Panc1 (cell line): ENCODE measurements around the gene HAUS1. TPM values are rescaled to one million over a fixed set of nuclear protein-coding genes. Genes with fewer than 3 reads are reported as not detected.
A peak's percentile ranks its signal among the peaks of the same experiment; 100 is the strongest.

Experiments used
- ATAC-seq: fragments of 200-7000 bp; cut with Tn5 transposase; 2 replicates; pipeline ENCODE4 v1.9.1; 2020; ENCODE audit warnings: mild to moderate bottlenecking, moderate library complexity
- BruUV-seq: library from RNA; stranded (reverse); fragments of 400-500 nt; replicated peaks from 2 replicates; lab custom pipeline; 2021; lab: Mats Ljungman, UMichigan
- CTCF ChIA-PET: fragments of 300-600 bp; sonication (Branson Sonifier 250); formaldehyde crosslinking; loops from one replicate; lab custom pipeline; 2022; ENCODE audit warnings: antibody characterized with exemption; lab: Charles Lee
- POLR2A ChIA-PET: fragments of 300-600 bp; sonication (Branson Sonifier 250); formaldehyde crosslinking; loops from one replicate; lab custom pipeline; 2022; ENCODE audit warnings: antibody characterized with exemption; lab: Charles Lee
- DNase-seq: peaks from one replicate; pipeline ENCODE4 v3.0.0-alpha.2; 2010; ENCODE audit warnings: low read depth, low spot score
- H3K27ac ChIP-seq: 2 replicates; pipeline ENCODE4 v1.5.1; 2011; ENCODE audit warnings: mild to moderate bottlenecking, low read length, inconsistent platforms
- H3K27me3 ChIP-seq: fragments of 200-500 bp; sonication (Bioruptor generic); 2 replicates; pipeline ENCODE4 v1.6.0; 2014; ENCODE audit warnings: low read length, inconsistent platforms; ENCODE audit not compliant: control insufficient read depth, insufficient read depth
- H3K36me3 ChIP-seq: fragments of 200-500 bp; sonication (Bioruptor generic); 2 replicates; pipeline ENCODE4 v1.5.1; 2014; ENCODE audit warnings: inconsistent platforms, mild to moderate bottlenecking, low read length, moderate library complexity; ENCODE audit not compliant: control insufficient read depth, insufficient read depth
- H3K4me1 ChIP-seq: 2 replicates; pipeline ENCODE4 v1.5.1; 2011; ENCODE audit warnings: inconsistent platforms, mild to moderate bottlenecking, low read length, moderate library complexity; ENCODE audit not compliant: control insufficient read depth, insufficient read depth
- H3K4me3 ChIP-seq, 2 experiments: 2 replicates each; pipeline ENCODE4 v1.5.1; 2011 to 2012; ENCODE audit warnings: low read depth in 2 of 2, low read length in 2 of 2, mild to moderate bottlenecking in 2 of 2, inconsistent platforms in 1 of 2, moderate library complexity in 1 of 2
- H3K9me3 ChIP-seq: fragments of 200-500 bp; sonication (Bioruptor generic); 2 replicates; pipeline ENCODE4 v1.5.1; 2014; ENCODE audit warnings: low read depth, mild to moderate bottlenecking, inconsistent platforms, low read length, moderate library complexity; ENCODE audit not compliant: control insufficient read depth, insufficient read depth
- POLR2AphosphoS5 ChIP-seq: IDR thresholded peaks from 2 replicates; pipeline ENCODE4 v1.6.1; 2012; ENCODE audit warnings: mild to moderate bottlenecking, low read depth, low read length, moderate library complexity
- SIN3A ChIP-seq: IDR thresholded peaks from 2 replicates; pipeline ENCODE4 v1.6.1; 2012; ENCODE audit warnings: low read depth, mild to moderate bottlenecking, low read length, moderate library complexity, borderline replicate concordance; ENCODE audit not compliant: insufficient read depth
- TCF7L2 ChIP-seq: IDR thresholded peaks from 2 replicates; pipeline ENCODE4 v1.6.1; 2011; ENCODE audit warnings: mild to moderate bottlenecking, low read depth, low read length, inconsistent platforms
- in situ Hi-C: cut with HindIII; loops from 2 replicates; pipeline ENCODE4 v1.10.0; 2016; ENCODE audit warnings: low sequenced_read_pairs, low pct_unique_long_range_greater_than_20kb
- intact Hi-C: fragments of 100-400 bp; cut with micrococcal nuclease; formaldehyde crosslinking; loops from one replicate; pipeline ENCODE4 v1.10.0; 2022; ENCODE audit not compliant: unreplicated experiment
- total RNA-seq: library from RNA; stranded (reverse); gene quantifications from one replicate; pipeline ENCODE4 v1.2.1, GENCODE V29; 2021; ENCODE audit not compliant: unreplicated experiment
- TF ChIP-seq, protein P1 (sequence below): fragments of 450-650 bp; IDR thresholded peaks from 2 replicates; pipeline ENCODE4 v1.5.1; 2017; ENCODE audit warnings: mild to moderate bottlenecking
- TF ChIP-seq, protein P2 (sequence below), 2 experiments: IDR thresholded peaks; 2 replicates each; pipeline ENCODE4 v1.6.1; 2011 to 2012; ENCODE audit warnings: low read depth in 2 of 2, control low read depth in 1 of 2, low read length in 1 of 2, mild to moderate bottlenecking in 1 of 2, moderate library complexity in 1 of 2; ENCODE audit not compliant: insufficient read depth in 1 of 2

The HAUS1 gene
- total RNA-seq, 1 experiment from 2014 or later = 28.4 TPM

DNA sequence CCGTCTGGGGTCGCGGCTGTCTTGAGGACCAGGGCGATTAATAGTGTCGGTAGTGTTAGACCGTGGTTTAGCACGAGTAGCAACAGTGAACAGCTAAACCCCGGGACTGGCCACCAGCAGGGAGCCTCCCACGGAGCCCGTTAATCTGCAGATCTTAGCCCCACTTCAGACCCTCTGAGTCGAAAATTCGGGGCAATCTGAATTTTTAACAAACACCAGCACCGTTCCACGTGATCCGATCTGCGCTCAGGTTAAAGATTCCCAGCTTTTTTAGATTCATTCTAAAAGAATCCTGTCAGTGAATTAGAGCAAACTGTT is 5.6 kb upstream of the HAUS1 start:
- Histone ChIP-seq H3K27me3 (no peaks in the 10 kb centered on the region), H3K9me3 (no peaks in the 10 kb centered on the region), H3K4me1 (peaks cover 10% of the 10 kb centered on the region), H3K36me3 (peaks cover 7% of the 10 kb centered on the region; the same call in 1 of the 2 replicates), H3K4me3 (peak overlapping the region; percentile 51 to 78), H3K27ac (peak overlapping the region; percentile 94)
- TF ChIP-seq POLR2AphosphoS5 (no peak), TCF7L2 (no peak), SIN3A (no peak)
- TF ChIP-seq, protein P1, sequence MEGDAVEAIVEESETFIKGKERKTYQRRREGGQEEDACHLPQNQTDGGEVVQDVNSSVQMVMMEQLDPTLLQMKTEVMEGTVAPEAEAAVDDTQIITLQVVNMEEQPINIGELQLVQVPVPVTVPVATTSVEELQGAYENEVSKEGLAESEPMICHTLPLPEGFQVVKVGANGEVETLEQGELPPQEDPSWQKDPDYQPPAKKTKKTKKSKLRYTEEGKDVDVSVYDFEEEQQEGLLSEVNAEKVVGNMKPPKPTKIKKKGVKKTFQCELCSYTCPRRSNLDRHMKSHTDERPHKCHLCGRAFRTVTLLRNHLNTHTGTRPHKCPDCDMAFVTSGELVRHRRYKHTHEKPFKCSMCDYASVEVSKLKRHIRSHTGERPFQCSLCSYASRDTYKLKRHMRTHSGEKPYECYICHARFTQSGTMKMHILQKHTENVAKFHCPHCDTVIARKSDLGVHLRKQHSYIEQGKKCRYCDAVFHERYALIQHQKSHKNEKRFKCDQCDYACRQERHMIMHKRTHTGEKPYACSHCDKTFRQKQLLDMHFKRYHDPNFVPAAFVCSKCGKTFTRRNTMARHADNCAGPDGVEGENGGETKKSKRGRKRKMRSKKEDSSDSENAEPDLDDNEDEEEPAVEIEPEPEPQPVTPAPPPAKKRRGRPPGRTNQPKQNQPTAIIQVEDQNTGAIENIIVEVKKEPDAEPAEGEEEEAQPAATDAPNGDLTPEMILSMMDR = no peak
- TF ChIP-seq, protein P2, sequence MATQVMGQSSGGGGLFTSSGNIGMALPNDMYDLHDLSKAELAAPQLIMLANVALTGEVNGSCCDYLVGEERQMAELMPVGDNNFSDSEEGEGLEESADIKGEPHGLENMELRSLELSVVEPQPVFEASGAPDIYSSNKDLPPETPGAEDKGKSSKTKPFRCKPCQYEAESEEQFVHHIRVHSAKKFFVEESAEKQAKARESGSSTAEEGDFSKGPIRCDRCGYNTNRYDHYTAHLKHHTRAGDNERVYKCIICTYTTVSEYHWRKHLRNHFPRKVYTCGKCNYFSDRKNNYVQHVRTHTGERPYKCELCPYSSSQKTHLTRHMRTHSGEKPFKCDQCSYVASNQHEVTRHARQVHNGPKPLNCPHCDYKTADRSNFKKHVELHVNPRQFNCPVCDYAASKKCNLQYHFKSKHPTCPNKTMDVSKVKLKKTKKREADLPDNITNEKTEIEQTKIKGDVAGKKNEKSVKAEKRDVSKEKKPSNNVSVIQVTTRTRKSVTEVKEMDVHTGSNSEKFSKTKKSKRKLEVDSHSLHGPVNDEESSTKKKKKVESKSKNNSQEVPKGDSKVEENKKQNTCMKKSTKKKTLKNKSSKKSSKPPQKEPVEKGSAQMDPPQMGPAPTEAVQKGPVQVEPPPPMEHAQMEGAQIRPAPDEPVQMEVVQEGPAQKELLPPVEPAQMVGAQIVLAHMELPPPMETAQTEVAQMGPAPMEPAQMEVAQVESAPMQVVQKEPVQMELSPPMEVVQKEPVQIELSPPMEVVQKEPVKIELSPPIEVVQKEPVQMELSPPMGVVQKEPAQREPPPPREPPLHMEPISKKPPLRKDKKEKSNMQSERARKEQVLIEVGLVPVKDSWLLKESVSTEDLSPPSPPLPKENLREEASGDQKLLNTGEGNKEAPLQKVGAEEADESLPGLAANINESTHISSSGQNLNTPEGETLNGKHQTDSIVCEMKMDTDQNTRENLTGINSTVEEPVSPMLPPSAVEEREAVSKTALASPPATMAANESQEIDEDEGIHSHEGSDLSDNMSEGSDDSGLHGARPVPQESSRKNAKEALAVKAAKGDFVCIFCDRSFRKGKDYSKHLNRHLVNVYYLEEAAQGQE (IDR thresholded peaks at IDR 0.05; ENCODE audit: insufficient read depth in 1 of 2, low read depth in 2 of 2, low read length in 1 of 2) = no peak
- ATAC-seq = no peak; the same call in 1 of the 2 replicates
- no peak for DNase-seq
- in situ Hi-C loops (no loop called here), intact Hi-C loops (no loop called here)
- BruUV-seq = no TSS peak
- ChIA-PET POLR2A (no interaction called here), CTCF (no interaction called here)

DNA sequence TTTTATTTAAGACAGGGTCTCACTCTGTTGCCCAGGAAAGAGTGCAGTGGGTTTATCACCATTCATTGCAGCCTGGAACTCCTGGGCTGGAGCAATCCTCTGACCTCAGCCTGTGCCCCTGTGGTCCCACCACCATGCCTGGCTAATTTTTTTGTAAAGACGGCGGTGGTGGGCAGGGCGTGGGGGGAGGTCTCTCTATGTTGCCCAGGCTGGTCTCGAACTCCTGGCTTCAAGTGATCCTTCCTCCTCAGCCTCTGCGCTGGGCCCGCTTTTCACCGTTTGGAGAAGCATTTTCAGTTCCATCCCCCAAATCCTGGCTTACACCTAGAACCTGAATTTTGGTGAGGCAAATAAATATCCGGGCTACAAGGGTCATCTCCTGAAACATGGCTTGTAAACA is 4.7 kb upstream of the HAUS1 start:
- ChIA-PET CTCF (no interaction called here), POLR2A (no interaction called here)
- TF ChIP-seq SIN3A (no peak), TCF7L2 (no peak), POLR2AphosphoS5 (no peak)
- TF ChIP-seq, protein P2 (IDR thresholded peaks at IDR 0.05; ENCODE audit: insufficient read depth in 1 of 2, low read depth in 2 of 2, low read length in 1 of 2) = no peak
- TF ChIP-seq, protein P1 = no peak
- no peak overlapping the region for H3K4me3 ChIP-seq
- DNase-seq = no peak
- peaks cover 7% of the 10 kb centered on the region; the same call in 1 of the 2 replicates for H3K36me3 ChIP-seq
- H3K4me1 ChIP-seq = peaks cover 10% of the 10 kb centered on the region
- no TSS peak for BruUV-seq
- H3K27ac ChIP-seq = peak overlapping the region; percentile 94; the same call in 1 of the 2 replicates
- no peaks in the 10 kb centered on the region for H3K9me3 ChIP-seq
- no peak for ATAC-seq
- intact Hi-C loops = no loop called here
- in situ Hi-C loops = no loop called here
- no peaks in the 10 kb centered on the region for H3K27me3 ChIP-seq
